GM19324 (cell line): ENCODE results near the gene ZP1.
"Not testable (repeated sequence)": the region's sequence is repeated elsewhere in the genome, so short reads cannot be mapped to it uniquely, and the experiment has no call there.

Source experiments
- ATAC-seq: cut with Tn5 transposase; IDR thresholded peaks from one replicate; pipeline ENCODE4 v1.9.1; 2021; ENCODE audit warnings: mild to moderate bottlenecking, moderate library complexity; ENCODE audit not compliant: unreplicated experiment, low FRiP score

ZP1 gene

GRCh38 chr11:60906132-60906972 is 39.0 kb downstream of the ZP1 start, which contains the start of gene PRPF19:
Gene PRPF19, minus strand, starts transcription at chr11:60906585. Its CDS starts 203 bp downstream, at chr11:60906382.
- peak; percentile 84 for ATAC-seq

GRCh38 chr11:60908803-60909202 is 41.5 kb downstream of the ZP1 start:
- ATAC-seq, result no peak

GRCh38 chr11:60909680-60910280 is 42.4 kb downstream of the ZP1 start:
- not testable (repeated sequence) for ATAC-seq

- ATAC-seq, result peak; percentile 35
Observed at GRCh38 chr11:60910281-60910687, 42.9 kb downstream of the ZP1 start.

GRCh38 chr11:60910711-60911380 is 43.5 kb downstream of the ZP1 start:
- no peak for ATAC-seq

- no peak for ATAC-seq
Observed at GRCh38 chr11:60912223-60912850, 45.0 kb downstream of the ZP1 start.

- no peak for ATAC-seq
Observed at GRCh38 chr11:60912851-60913528, 45.6 kb downstream of the ZP1 start.

GRCh38 chr11:60913793-60914632 is 46.7 kb downstream of the ZP1 start, which contains the start of gene TMEM109:
Gene TMEM109, plus strand, starts transcription at chr11:60914158. Its CDS starts 5,536 bp downstream, at chr11:60919694.
- peak; percentile 56 for ATAC-seq

GRCh38 chr11:60914633-60915247 is 47.4 kb downstream of the ZP1 start:
- no peak for ATAC-seq

GRCh38 chr11:60915248-60915914 is 48.0 kb downstream of the ZP1 start:
- peak; percentile 41 for ATAC-seq

GRCh38 chr11:60916669-60917206 is 49.4 kb downstream of the ZP1 start:
- ATAC-seq, result no peak

- ATAC-seq, result no peak
Observed at GRCh38 chr11:60917267-60917666, 49.9 kb downstream of the ZP1 start.

- ATAC-seq, result no peak
Observed at GRCh38 chr11:60918251-60918938, 51.1 kb downstream of the ZP1 start.

- no peak for ATAC-seq
Observed at GRCh38 chr11:60918939-60919265, 51.6 kb downstream of the ZP1 start.

- ATAC-seq, result no peak
Observed at GRCh38 chr11:60919320-60919719, 52.0 kb downstream of the ZP1 start.

- ATAC-seq, result no peak
Observed at GRCh38 chr11:60919956-60920355, 52.6 kb downstream of the ZP1 start.

GRCh38 chr11:60921259-60921658 is 53.9 kb downstream of the ZP1 start:
- no peak for ATAC-seq
